Activated CD8-positive, alpha-beta memory T cell treated with anti-CD3 and anti-CD28 coated beads for 24 hours (primary cell): ENCODE data around the gene NHLRC1.

Source experiments
- DNase-seq: peaks from one replicate; pipeline ENCODE4 v3.0.0-alpha.2; 2020

Gene NHLRC1

GRCh38 chr6:18080544-18080943 is 41.9 kb downstream of the NHLRC1 start:
- no peak for DNase-seq

- DNase-seq = no peak
These were observed 43.6 kb downstream of the NHLRC1 start for GRCh38 chr6:18078866-18079265.

DNA sequence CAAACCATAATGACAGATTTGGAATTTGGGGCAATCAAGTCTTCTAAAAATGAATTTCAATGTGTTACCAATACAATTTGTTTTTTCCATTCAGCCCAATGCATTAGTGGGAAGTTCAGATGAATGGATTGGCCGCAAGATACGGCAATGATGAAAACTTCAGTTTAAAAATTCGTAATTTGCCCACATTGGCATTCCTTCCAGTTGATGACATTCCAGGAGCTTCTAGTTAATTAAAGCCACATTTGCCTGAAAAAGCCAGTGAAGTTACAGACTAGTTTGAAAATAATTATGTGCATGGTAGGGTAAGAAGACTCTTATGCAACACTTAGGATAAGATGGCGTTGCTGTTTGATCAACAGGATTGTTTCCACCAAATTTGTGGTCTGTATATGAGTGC is 46.2 kb downstream of the NHLRC1 start:
- no peak for DNase-seq

GRCh38 chr6:18072841-18073240 is 49.6 kb downstream of the NHLRC1 start:
- DNase-seq = no peak

DNA sequence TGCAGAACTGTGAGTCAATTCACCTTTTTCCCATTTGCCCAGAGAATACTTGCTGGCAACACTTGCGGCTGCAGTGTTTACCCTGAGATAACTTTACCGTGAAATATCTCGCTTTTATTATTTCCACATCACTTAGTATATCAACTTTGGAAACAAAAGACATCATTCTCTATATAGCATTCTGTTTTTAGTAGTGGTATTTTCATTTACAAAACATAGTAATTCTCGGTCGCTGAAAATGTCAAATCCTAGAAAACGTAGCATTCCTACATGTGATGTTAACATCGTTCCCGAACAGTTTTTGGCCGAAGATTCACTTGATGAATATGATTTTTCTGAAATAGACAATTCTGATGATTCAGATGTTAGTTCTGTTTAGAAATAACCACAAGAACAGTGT is 52.0 kb downstream of the NHLRC1 start:
- no peak for DNase-seq
